Measurements from ENCODE around the gene AMER3. TPM values are rescaled to one million over a fixed set of nuclear protein-coding genes. Genes with fewer than 3 reads are reported as not detected.

AMER3 gene
- total RNA-seq, 2 experiments from 2014 or later, result not detected

DNA sequence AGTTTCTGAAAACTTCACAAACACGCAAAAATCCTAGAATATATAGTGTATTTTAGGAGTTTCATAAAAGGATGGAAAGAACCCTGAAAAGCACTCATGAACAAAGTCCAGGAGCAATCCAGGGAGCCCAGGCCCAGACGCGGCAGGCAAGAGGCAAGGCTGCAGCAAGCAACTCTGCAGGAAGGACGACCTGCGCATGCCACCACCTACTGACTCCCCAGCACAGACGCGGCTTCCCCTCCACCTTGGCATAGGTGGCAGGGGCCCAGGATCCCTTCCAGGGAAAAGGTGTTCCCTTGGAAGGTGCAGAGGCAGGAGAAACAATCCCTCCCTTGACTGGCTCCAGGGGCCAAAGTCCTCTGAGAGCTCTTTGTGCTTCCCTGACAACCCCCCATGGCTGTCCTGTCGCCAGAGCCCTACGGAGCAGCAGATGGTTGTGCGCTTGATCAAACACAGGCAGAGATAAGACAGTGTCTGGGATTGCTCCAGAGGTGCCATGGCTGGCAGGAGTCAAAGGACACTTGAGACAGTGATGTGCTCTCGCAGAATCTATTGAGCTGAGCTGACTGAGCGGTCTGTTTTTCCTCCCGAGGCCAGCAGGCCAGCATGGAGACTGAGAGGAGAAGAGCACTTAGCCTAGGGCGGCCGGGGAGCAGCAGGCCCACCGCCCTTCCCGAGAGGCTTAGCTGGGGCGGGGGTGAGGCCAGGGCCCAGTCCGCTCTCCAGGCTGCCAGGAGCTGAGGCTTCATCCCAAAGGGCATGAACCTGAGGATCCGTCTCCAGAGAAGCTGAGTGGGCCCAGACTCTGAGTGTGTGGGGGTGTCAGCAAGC lies 10.8 kb upstream of the AMER3 start:
- POLR2A ChIA-PET, result no interaction called here
- CTCF ChIA-PET, result no interaction called here

DNA sequence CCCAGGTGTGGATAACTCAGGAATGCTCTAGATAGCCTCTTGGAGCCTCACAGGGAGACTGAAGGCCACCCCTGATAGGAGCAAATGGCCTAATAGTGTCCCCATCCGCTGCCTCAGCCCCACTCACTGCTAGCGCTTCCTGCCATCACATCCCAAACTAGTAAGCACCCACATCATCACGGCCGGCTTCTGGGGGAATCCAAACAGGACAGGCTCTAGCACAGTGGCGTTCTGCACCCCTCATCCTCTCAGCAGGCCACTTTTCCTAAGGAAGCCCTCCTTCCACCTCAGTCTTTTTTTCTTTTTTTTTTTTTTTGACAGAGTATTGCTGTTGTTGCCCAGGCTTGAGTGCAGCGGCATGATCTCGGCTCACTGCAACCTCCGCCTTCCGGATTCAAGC lies 6.3 kb upstream of the AMER3 start:
- CTCF ChIA-PET, result no interaction called here
- POLR2A ChIA-PET, result no interaction called here

DNA sequence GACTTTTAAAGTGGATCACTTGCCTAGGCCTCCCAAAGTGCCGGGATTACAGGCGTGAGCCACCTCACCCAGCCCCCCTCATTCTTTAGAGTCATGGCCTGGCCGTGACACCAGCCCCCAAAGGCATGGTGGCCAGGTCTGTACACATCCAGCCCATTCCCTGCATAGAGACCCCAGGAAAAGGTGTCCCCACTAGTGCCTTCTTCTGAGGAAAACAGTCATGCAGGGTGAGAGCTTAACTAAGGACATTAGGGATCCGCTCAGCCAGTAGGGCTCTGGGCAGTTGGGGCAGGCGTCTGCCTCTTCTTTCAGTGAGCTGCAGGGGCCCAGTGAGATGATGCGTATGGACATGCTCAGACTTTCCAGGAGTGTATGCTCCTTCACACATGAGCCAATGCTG lies 5.7 kb upstream of the AMER3 start:
- ChIA-PET POLR2A (no interaction called here), CTCF (no interaction called here)

DNA sequence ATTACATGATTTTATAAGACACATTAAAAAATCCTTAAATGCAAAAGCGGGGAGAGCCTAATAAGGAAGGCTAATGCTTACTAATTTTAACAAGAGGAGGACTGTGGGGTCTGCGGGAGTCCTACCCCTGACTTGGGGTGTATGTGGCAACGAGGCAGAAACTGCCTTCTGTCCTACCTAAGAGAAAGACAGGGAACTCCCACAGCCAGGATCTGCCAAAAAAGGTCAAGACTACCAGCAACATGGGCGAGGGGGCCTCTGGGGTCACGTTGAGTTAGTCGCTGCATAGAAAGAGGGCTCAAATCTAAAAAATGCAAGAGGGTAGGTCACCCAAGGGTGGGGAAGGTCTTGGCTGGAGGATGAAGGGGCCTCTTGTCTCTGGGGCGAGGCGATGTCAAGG lies 529 bp upstream of the AMER3 start:
- ChIA-PET POLR2A (no interaction called here), CTCF (no interaction called here)

DNA sequence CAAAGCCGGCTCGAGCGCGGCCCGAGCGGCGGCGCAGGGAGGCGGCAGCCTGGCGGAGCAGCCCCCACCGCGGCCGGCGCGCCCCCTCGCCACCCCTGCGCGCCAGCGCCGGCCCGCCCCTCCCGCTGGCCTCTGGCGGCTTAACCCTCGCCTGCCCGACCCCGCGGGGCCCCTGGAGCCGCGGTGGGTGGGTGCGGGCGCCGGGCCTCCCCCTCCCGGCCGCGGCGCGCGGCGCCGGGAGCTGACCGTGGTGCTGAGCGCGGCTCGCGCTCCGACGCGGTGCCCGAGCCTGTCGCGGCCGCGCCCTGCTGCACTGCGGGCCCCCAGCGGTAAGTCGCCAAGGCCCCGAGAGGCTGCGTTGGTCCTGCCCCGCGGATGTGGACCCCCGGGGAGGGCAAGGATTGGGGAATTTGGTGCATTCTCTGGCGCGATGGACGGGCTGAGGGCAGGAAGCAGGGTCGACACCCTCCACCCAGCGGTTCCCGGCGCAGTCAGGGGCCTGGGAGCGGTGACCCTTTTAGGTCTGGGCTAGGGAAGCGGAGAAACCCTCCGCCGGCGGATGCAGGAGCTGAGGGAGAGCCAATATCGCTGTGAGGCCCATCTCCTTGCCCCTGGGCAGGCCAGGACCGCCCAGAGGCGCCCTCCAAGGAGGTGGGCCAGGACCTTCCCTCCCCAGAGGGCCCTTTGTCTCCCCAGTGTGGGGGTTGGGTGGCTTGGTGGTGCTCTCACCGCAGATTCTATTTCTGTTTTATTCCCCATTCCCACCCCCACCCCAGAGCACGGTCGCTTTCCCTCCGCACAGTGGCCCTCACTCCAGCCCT lies 923 bp downstream of the AMER3 start:
- CTCF ChIA-PET, result no interaction called here
- POLR2A ChIA-PET, result no interaction called here

DNA sequence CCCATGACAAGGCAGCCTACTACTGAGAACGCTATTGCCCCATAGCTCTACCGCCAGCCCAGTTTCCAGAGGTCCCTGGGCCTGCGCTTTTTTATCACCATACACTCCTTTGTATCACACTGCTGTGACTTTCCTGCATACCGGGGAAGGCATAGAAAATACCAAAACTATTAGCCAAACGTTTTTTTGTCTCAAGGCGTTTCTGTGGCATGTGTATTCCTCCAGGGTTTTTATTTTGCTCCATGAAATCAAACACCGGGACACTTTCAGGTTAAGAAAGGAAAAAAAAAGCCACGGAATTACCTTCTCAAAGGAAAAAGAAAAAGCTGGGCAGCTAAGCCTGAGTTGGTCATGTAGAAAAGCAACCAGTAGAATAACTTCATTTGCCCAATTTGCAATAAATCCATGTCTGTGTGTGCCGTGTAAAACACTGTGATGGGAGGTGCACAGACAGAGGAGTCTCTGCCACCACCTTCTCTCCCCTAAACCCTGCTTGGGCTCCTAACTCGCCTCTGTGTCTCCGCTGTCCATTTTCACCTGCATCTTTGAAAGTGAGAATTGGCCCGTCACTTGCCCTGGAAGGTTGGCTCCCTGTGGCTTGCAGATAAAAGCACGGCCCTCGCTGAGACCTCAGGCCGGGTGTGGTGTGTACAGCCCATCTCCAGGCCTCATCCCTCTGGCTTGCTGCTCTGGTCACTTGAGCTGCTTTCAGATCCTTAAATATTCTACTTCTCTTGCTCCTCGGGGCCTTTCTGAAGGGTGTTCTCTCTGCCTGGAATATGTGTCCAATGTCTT lies 1.7 kb downstream of the AMER3 start:
- CTCF ChIA-PET, result no interaction called here
- POLR2A ChIA-PET, result no interaction called here

- POLR2A ChIA-PET, result no interaction called here
These were observed 4.8 kb downstream of the AMER3 start for GRCh38 chr2:130759906-130760753.

DNA sequence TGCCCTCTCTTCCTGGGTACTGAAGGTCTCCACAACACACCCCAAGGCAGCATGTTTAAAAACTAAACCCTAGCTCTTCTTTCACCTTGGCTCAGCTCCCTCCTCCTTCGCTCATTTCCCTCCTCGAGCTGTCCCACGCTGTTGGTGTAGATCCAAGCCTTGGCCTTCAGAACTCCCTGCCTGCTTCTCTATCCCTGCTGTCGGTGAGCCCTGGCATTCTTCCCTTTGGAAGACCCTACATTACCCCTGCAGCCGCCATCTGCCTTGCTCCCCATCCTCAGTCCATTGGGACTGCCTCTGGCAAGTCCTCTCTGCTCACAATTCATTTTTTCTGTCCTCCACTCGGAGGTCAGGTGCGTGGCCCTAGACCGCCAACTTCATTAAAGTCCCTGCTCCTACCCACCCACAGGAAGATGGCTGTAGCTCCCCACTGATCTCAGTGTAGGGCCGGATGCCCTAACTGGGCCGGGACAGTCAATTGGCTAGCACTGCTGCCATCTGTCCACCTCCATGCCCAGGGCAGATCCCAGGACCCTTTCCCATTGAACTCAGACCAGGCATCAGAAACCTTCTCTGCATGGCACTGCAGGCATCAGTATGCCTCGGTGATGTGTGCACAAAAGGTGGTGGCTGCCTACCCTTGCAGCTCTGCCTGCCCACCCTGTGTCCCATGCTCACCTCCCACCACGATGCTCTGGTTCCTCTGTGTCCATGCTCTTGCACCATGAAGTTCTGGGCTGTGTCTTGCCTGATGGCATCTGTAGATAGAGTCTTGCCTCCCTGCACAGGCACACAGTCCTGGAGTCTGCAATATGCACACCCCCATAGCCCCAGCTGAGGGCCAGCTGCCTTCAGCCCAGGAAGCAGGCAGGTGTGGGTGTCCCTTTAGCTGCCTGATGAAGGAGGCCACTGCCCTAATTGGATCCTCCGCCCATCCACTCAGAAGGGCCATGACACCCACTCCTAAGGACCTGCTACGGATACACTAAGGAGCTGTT lies 5.7 kb downstream of the AMER3 start:
- ChIA-PET CTCF (no interaction called here), POLR2A (no interaction called here)

More at GRCh38 chr2:130759906-130760753, 4.8 kb downstream of the AMER3 start:
- CTCF ChIA-PET, result no interaction called here

DNA sequence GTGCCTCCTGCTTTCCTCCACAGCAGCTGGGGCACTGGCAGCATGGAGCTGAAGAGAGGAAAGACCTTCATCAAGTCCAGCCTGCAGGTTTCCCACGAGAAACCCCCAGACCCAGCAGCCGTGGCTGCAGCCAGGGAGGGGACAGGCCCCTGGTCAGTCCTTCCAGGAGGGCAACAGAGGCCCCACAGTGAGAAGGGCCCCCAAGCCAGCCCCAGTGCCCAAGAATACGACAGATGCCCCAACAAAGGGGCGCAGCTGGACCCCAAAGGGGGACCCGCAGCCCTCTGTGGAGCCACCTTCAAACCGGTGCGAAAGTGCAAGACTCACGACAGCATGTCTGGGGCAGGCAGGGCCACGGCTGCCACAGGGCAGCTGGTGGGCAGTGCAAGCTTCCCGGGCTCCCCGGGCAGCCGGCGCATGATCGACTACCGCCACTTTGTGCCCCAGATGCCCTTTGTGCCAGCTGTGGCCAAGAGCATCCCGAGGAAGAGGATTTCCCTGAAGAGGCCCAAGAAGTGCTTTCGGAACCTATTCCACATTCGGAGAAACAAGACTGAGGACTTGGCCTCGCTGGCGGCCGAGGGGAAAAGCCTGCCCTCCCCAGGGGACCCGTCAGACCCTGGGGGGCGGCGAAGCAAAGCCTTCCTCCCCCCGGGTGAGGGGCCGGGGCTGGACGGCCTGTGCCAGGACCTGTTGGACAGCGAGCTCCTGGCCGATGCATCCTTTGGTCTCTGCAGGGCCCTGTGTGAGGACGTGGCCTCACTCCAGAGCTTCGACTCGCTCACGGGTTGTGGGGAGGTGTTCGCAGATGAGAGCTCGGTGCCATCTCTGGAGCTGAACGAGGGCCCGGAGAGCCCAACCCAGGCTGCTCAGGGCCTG lies 6.9 kb downstream of the AMER3 start:
- CTCF ChIA-PET, result no interaction called here
- POLR2A ChIA-PET, result no interaction called here

GRCh38 chr2:130762910-130763385 lies 7.6 kb downstream of the AMER3 start:
- ChIA-PET CTCF (no interaction called here), POLR2A (no interaction called here)

- CTCF ChIA-PET, result no interaction called here
- POLR2A ChIA-PET, result no interaction called here
These were observed 8.1 kb downstream of the AMER3 start for GRCh38 chr2:130763405-130763804.

GRCh38 chr2:130764035-130764820 lies 8.9 kb downstream of the AMER3 start:
- POLR2A ChIA-PET, result no interaction called here
- CTCF ChIA-PET, result no interaction called here

DNA sequence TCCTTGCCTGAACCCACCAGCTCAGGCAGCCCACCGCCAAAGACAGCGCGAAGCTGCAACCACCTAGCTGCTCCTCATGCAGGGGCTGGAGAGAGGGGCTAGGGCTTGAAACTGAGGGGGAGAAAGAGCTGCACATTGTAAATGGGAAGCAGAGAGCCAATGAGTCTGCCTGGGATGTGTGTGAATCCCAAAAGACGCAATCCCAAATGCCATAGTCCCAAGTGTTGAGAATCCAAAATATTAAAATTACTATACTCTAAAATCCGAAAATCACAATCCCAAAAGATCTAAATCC lies 9.4 kb downstream of the AMER3 start:
- POLR2A ChIA-PET, result no interaction called here

GRCh38 chr2:130765464-130765863 lies 10.1 kb downstream of the AMER3 start:
- ChIA-PET CTCF (no interaction called here), POLR2A (no interaction called here)

More for the DNA sequence above, 9.4 kb downstream of the AMER3 start:
- CTCF ChIA-PET, result no interaction called here

- CTCF ChIA-PET, result no interaction called here
- POLR2A ChIA-PET, result no interaction called here
These were observed 10.7 kb downstream of the AMER3 start for GRCh38 chr2:130766037-130766436.

- ChIA-PET CTCF (no interaction called here), POLR2A (no interaction called here)
These were observed 11.5 kb downstream of the AMER3 start for GRCh38 chr2:130766711-130767407.

DNA sequence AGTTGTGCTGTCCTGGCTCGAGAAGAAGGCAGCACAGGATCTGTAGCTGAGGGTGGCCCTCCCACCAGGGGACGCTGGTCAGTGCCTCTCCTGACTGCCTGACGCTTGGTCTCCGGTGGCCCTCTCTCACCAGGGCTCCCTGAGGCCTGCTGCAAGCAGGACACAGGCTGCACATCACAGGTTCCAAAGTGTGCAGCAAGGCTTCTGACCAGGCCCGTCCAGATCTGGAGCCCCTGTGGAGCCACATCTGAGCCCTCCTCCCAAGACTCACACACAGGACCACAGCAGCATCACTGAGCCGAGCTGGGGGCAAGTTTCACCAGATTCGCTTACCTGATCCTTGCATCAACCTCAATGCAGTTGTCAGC lies 12.1 kb downstream of the AMER3 start:
- ChIA-PET POLR2A (no interaction called here), CTCF (no interaction called here)

Measured in activated CD8-positive, alpha-beta memory T cell treated with anti-CD3 and anti-CD28 coated beads for 36 hours (primary cell).